Activated T-cell treated with anti-CD3 and anti-CD28 coated beads, Interleukin-2, amount 50 U/mL, for 4 hours (primary cell): ENCODE data around the gene PRCP. TPM values are rescaled to one million over a fixed set of nuclear protein-coding genes. Genes with fewer than 3 reads are reported as not detected.

Experiments
- ATAC-seq, 2 donors: fragments of 200-7000 bp; cut with Tn5 transposase; one replicate each; pipeline ENCODE4 v1.10.0; 2021
- DNase-seq: peaks from one replicate; pipeline ENCODE4 v3.0.0-alpha.2; 2020
- H3K27me3 Mint-ChIP-seq: one replicate; pipeline ENCODE4 v1.8.0; 2021; ENCODE audit warnings: low read depth, mixed read lengths
- H3K36me3 Mint-ChIP-seq: one replicate; pipeline ENCODE4 v1.8.0; 2022; ENCODE audit warnings: mixed read lengths; ENCODE audit not compliant: insufficient read depth
- H3K4me1 Mint-ChIP-seq: one replicate; pipeline ENCODE4 v1.8.0; 2021; ENCODE audit warnings: low read depth, mixed read lengths
- H3K4me3 Mint-ChIP-seq: one replicate; pipeline ENCODE4 v1.8.0; 2021; ENCODE audit warnings: mild to moderate bottlenecking, moderate library complexity, mixed read lengths
- H3K9me3 Mint-ChIP-seq: one replicate; pipeline ENCODE4 v1.8.0; 2021; ENCODE audit warnings: mixed read lengths
- total RNA-seq, 3 donors: library from RNA; stranded (reverse); gene quantifications; one replicate each; pipeline ENCODE4 v1.2.1, GENCODE V29; 2021

The PRCP gene
- total RNA-seq, 3 donors from 2014 or later, result 11.8 to 15.5 (median 13.8) TPM

DNA sequence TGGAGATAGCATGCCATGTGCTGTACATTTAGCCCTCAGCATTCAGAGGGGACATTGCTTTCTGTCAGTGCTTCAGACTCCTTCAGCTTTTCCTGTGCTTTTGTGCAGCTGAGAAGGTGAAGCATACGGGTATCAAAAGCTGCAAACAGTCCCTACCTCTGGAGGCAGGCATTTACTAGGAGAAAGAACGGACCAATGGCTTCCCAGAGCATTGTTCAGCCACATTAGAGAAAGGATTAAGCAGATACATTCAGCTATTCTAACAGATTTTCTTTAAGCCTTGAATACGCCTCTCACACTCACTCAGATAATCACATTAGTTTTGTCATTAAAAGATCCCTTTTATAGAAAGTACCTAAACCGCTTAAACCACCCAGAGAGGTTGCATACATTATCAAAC lies 85.9 kb downstream of the PRCP start:
- no peaks in the 10 kb centered on the region for H3K4me1 Mint-ChIP-seq
- no peak for ATAC-seq
- H3K27me3 Mint-ChIP-seq, result peaks cover 15% of the 10 kb centered on the region
- no peaks in the 10 kb centered on the region for H3K9me3 Mint-ChIP-seq
- no peak for DNase-seq
- H3K36me3 Mint-ChIP-seq, result no peaks in the 10 kb centered on the region
- H3K4me3 Mint-ChIP-seq, result no peak overlapping the region

DNA sequence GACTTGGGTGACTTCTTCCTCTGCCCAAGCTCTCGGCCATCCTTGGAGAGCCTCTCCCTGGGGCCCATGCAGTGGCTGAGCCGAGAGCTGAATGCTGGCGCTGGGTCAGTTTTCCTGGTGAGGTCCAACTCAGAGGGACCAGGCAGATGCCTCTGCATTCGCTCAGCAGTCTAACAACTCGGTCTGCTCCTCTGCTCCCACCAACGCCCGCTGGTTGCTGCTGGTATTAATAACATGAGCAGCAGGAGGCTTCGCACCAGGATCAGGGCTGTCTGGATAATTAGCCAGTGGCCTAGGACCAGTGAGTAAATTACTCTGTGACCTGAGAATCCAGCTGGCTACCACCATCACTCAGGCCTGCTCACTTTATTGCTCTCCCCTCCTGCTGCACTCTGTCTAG lies 88.9 kb downstream of the PRCP start:
- ATAC-seq (no peak), DNase-seq (no peak)
- Mint-ChIP-seq H3K9me3 (no peaks in the 10 kb centered on the region), H3K4me1 (no peaks in the 10 kb centered on the region), H3K36me3 (no peaks in the 10 kb centered on the region), H3K4me3 (no peak overlapping the region), H3K27me3 (peaks cover 28% of the 10 kb centered on the region)

DNA sequence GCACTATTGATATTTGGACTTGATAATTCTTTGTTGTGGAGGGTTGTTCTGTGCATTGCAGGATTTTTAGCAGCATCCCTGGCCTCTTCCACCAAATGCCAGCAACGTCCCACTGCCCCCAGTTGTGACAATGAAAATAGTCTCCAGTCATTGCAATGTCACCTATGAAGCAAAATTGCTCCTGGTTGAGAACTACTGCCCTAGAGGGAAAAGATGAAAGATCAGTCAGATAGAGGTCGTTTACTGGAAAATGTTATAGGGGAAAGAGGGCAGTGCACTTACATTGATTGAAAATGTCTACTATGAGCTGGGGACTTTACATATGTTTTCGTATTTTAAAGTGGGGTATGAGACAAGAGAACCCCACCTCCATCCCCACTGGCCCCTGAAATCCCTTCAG lies 89.5 kb downstream of the PRCP start:
- ATAC-seq (no peak), DNase-seq (no peak)
- no peaks in the 10 kb centered on the region for H3K9me3 Mint-ChIP-seq
- no peaks in the 10 kb centered on the region for H3K36me3 Mint-ChIP-seq
- H3K27me3 Mint-ChIP-seq, result peaks cover 29% of the 10 kb centered on the region
- no peaks in the 10 kb centered on the region for H3K4me1 Mint-ChIP-seq
- H3K4me3 Mint-ChIP-seq, result no peak overlapping the region

GRCh38 chr11:82810326-82810725 lies 89.9 kb downstream of the PRCP start:
- DNase-seq, result no peak
- H3K27me3 Mint-ChIP-seq, result peaks cover 33% of the 10 kb centered on the region
- H3K4me1 Mint-ChIP-seq, result no peaks in the 10 kb centered on the region
- H3K36me3 Mint-ChIP-seq, result no peaks in the 10 kb centered on the region
- H3K9me3 Mint-ChIP-seq, result no peaks in the 10 kb centered on the region
- no peak overlapping the region for H3K4me3 Mint-ChIP-seq
- ATAC-seq, result no peak

- DNase-seq (no peak), ATAC-seq (no peak)
- H3K36me3 Mint-ChIP-seq, result no peaks in the 10 kb centered on the region
- peaks cover 28% of the 10 kb centered on the region for H3K27me3 Mint-ChIP-seq
- no peaks in the 10 kb centered on the region for H3K4me1 Mint-ChIP-seq
- no peaks in the 10 kb centered on the region for H3K9me3 Mint-ChIP-seq
- no peak overlapping the region for H3K4me3 Mint-ChIP-seq
These were observed 92.6 kb downstream of the PRCP start for GRCh38 chr11:82807646-82808045.

DNA sequence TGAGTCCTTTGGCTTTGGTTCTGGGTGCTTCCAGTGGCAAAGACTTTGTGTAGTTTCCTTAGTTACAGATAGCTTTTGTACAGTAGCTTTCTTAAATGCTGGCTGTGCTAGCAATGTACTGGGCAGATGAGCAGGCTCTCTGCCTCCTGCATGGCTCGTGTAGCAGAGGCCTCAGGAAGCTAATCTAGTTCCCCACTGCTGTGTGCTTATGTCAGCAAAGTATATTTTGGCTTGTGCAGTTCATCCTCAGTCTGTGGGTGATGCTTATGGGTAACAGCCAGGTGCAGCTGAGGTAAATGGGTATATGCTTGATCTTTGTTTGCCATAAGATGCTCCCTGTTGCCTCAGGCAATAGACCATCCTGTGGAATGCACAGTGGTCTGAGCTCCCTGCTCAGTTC lies 97.5 kb downstream of the PRCP start:
- H3K4me1 Mint-ChIP-seq, result no peaks in the 10 kb centered on the region
- H3K4me3 Mint-ChIP-seq, result no peak overlapping the region
- peaks cover 20% of the 10 kb centered on the region for H3K27me3 Mint-ChIP-seq
- no peaks in the 10 kb centered on the region for H3K9me3 Mint-ChIP-seq
- no peak for ATAC-seq
- DNase-seq, result no peak
- no peaks in the 10 kb centered on the region for H3K36me3 Mint-ChIP-seq

- no peak for DNase-seq
- Mint-ChIP-seq H3K36me3 (no peaks in the 10 kb centered on the region), H3K4me1 (no peaks in the 10 kb centered on the region), H3K9me3 (no peaks in the 10 kb centered on the region), H3K4me3 (no peak overlapping the region), H3K27me3 (peaks cover 4% of the 10 kb centered on the region)
- no peak for ATAC-seq
These were observed 103.0 kb downstream of the PRCP start for GRCh38 chr11:82796998-82797961.

GRCh38 chr11:82794490-82794889 lies 105.7 kb downstream of the PRCP start:
- no peak overlapping the region for H3K4me3 Mint-ChIP-seq
- no peak for DNase-seq
- no peaks in the 10 kb centered on the region for H3K9me3 Mint-ChIP-seq
- ATAC-seq, result no peak
- H3K36me3 Mint-ChIP-seq, result no peaks in the 10 kb centered on the region
- H3K27me3 Mint-ChIP-seq, result peaks cover 2% of the 10 kb centered on the region
- no peaks in the 10 kb centered on the region for H3K4me1 Mint-ChIP-seq

DNA sequence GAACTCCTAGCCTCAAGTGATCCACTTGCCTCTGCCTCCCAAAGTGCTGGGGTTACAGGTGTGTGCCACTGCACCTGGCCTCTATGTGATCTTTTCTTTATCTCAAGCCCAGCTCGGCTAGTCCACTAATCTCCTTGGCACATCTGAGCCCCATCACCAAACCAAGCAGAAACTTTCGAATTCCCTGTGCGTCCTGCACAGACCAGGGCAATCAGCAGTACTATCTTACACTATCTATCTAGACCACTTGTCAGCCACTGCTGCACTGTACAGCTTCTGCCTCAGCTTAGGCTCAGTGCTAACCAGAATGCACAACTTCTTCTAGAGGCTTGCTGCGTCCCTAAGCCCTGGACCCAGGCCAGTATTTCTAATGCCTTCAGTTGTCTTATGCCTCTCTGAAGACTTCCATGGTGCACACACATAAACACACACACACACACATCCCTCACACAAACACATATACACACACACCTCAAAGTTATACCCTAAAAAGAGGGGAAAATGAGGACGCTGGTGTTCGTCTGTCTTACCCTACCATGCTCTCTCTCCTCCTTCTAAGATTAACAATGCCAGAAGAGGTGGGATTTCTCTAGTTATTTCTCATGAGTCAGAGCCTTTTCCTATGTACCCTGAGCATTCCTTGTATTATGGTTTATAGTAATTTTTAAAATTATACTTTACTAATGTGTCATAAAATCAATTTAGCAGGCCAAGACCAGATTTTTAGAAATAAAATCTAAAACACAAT lies 107.2 kb downstream of the PRCP start:
- no peak for DNase-seq
- Mint-ChIP-seq H3K27me3 (peaks cover 2% of the 10 kb centered on the region), H3K4me1 (no peaks in the 10 kb centered on the region), H3K9me3 (no peaks in the 10 kb centered on the region), H3K4me3 (no peak overlapping the region), H3K36me3 (no peaks in the 10 kb centered on the region)
- no peak for ATAC-seq

- ATAC-seq (no peak), DNase-seq (no peak)
- Mint-ChIP-seq H3K36me3 (no peaks in the 10 kb centered on the region), H3K9me3 (no peaks in the 10 kb centered on the region), H3K4me1 (no peaks in the 10 kb centered on the region), H3K4me3 (no peak overlapping the region), H3K27me3 (no peaks in the 10 kb centered on the region)
These were observed 107.9 kb downstream of the PRCP start for GRCh38 chr11:82792319-82792718.

DNA sequence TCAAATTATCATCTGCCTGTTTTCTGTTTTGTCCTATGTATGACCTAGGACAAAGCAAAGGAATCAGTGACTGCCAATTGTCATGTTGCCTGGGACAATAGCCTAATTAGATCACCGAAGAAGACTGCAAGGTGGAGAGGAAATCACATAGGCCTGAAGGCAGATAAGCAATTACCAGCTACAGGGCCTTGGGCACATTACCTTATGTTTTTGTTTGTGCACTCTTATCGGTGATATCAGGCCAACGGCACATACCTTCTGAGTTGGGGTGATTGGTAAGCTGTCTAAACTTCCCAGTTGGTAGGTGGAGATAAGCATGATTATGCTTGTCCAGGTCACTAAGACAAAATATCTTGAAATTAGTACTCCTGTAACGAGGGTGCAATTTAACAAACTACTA lies 108.5 kb downstream of the PRCP start:
- H3K9me3 Mint-ChIP-seq, result no peaks in the 10 kb centered on the region
- H3K36me3 Mint-ChIP-seq, result no peaks in the 10 kb centered on the region
- no peak for ATAC-seq

GRCh38 chr11:82790723-82791484 lies 109.3 kb downstream of the PRCP start:
- H3K4me3 Mint-ChIP-seq, result no peak overlapping the region
- ATAC-seq, result no peak
- no peaks in the 10 kb centered on the region for H3K4me1 Mint-ChIP-seq
- no peak for DNase-seq
- no peaks in the 10 kb centered on the region for H3K9me3 Mint-ChIP-seq
- no peaks in the 10 kb centered on the region for H3K36me3 Mint-ChIP-seq
- H3K27me3 Mint-ChIP-seq, result no peaks in the 10 kb centered on the region

More for the DNA sequence above, 108.5 kb downstream of the PRCP start:
- Mint-ChIP-seq H3K4me3 (no peak overlapping the region), H3K27me3 (no peaks in the 10 kb centered on the region), H3K4me1 (no peaks in the 10 kb centered on the region)
- no peak for DNase-seq

DNA sequence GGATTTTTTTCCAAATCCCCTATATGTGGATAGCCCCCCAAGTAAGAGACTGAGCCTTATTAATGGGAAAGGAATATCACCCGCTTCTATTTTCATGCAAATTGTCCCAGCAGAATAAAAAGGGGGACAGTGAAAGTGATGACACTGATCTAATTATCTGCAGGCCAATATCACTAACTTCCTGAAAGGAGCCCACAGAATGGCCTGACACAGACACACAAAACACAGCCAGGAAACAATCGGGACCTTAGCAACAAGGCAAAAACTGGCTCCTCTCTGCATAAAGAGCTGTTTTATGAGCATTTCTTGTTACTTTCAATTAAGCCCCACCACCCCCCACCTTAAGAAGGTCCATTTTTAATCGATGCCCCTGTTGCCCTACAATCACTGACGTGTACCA lies 112.2 kb downstream of the PRCP start:
- Mint-ChIP-seq H3K4me3 (no peak overlapping the region), H3K27me3 (peaks cover 2% of the 10 kb centered on the region)
- DNase-seq, result no peak

DNA sequence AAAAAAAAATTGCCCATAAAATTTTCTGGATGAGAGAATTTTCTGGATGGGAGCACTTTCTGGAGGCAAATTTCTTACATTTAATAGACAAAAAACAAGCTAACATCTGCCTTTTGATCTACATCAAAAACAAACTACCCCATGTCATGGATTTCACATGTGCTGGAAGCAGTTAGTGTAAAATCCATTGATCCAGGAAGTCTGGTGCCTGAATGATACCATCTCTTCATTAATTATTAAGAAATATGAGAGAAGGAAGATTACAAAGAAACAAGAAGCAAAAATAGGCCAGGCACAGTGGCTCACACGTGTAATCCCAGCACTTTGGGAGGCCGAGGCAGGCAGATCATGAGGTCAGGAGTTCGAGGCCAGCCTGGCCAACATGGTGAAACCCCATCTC lies 113.4 kb downstream of the PRCP start:
- no peak overlapping the region for H3K4me3 Mint-ChIP-seq
- H3K9me3 Mint-ChIP-seq, result peaks cover 5% of the 10 kb centered on the region
- DNase-seq, result no peak
- peaks cover 5% of the 10 kb centered on the region for H3K27me3 Mint-ChIP-seq
- H3K36me3 Mint-ChIP-seq, result no peaks in the 10 kb centered on the region
- H3K4me1 Mint-ChIP-seq, result no peaks in the 10 kb centered on the region
- no peak for ATAC-seq

More for the DNA sequence above, 112.2 kb downstream of the PRCP start:
- Mint-ChIP-seq H3K4me1 (no peaks in the 10 kb centered on the region), H3K9me3 (no peaks in the 10 kb centered on the region), H3K36me3 (no peaks in the 10 kb centered on the region)
- ATAC-seq, result no peak
